Stimulated activated CD4-positive, alpha-beta T cell treated with anti-CD3 and anti-CD28 coated beads, Interleukin-1b, Interleukin-23, amount 100 ng/mL, for 1 hour (primary cell): ENCODE results near the gene RNASEH1.
"Not testable (repeated sequence)": the region's sequence is repeated elsewhere in the genome, so short reads cannot be mapped to it uniquely, and the experiment has no call there.

ENCODE experiments used
- DNase-seq, 2 donors: peaks; one replicate each; pipeline ENCODE4 v3.0.0-alpha.2; 2020; ENCODE audit warnings: low read depth in 2 of 2

The RNASEH1 gene

DNA sequence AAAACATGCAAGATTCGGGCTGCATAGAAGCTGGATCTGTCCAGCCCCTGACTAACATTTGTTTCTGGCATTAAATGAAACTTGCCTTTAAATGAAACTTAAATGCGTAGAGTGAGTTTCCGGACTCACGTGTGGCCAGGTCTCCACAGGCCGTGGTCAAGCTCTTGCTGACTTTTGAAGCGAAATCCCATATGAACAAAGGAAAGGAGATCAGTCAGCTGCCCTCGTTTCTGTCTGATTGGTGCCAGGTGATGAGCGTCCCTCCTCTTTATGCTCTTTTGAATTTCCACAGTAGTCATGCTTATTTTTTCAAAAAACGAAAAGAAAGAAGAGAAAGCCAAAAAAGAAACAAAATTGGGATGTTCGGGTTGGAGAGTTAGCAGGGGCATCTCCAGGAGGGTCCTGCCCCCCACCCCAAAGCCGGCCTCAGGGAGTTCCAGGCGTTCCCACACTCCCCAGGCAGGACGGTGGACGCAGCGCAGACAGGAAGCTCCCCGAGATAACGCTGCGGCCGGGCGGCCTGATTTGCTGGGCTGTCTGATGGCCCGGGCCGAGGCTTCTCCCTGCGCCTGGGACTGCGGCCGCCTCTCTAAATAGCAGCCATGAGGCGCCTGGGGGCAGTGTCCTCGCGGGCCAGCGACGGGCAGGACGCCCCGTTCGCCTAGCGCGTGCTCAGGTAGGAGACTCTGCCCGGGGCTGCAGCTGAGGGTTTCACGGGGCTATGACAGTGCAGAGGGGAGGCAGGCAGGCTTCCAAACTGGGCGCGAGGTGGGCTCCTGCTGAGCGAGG, 36.6 kb upstream of the RNASEH1 start, which contains the start of gene COLEC11:
TSS of gene COLEC11 (plus strand) at position 620 of the 789 bp plus-strand sequence. CDS start 9,229 bp downstream, outside the sequence.
- DNase-seq: no peak

DNA sequence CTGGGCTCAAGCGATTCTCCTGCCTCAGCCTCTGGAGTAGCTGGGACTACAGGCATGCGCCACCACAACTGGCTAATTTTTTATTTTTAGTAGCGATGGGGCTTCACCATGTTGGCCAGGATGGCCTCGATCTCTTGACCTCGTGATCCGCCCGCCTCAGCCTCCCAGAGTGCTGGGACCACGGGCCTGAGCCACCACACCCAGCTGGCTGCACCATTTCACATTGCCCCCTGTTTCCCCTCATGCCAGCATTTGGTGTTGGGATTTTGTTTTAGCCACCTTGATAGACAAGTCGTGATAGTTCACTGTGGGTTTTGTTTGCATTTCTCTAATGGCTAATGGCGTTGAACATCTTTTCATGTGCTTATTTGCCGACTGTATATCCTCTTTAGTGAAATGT, 31.0 kb upstream of the RNASEH1 start:
- no peak for DNase-seq

DNA sequence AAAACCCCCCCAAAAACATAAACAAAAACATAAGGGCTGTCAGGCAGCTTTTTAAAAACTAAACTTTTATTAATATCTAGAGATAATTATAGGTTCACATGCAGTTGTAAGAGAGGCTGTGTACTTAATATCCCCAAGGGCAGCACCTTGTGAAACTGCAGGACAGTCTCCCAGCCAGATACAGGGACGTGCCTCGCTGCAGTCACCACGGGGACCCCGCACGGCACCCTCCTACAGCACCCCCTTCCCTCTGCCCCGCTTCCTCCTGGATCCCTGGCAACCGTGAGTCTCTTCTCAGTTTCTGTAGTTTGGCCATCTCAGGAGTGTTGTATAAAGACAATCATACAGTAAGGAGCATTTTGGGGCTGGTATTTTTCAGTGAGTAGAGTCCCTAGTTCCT, 30.0 kb upstream of the RNASEH1 start:
- no peak for DNase-seq

DNA sequence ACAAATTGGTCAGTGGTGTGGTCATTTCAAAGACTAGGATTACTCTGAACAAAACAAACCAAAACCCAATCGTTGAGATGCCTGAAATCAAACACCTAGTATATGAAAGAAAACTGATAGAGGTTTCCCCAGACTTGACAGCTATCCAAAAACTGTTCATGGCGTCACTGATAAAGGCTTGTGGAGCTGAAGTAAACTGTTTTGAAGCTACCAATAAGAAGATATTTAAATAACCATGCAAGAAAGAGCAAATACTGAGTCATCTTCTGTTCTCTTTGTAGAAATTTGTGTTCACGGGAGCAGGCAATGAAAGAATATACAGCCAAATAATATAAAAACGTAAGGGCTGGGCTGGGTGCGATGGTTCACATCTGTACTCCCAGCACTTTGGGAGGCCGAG, 29.3 kb upstream of the RNASEH1 start:
- no peak for DNase-seq

DNA sequence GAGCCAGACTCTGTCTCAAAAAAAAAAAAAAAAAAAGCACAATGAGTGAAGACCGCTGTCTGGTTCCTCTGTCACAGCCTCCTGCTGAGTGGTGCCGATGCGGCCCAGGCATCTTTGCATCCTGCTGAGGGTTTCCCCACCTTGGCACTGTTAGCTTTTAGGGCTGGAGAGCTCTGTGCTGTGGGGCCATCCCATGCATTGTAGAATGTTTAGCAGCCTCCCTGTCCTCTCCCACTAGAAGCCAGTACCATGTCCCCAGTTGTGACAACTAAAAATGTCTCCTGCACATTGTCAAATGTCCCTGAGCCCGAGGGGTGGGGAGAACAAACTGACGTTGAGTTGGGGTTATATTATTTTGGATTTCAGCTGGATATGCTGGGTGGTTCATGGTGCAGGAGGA, 28.9 kb upstream of the RNASEH1 start:
- no peak for DNase-seq

DNA sequence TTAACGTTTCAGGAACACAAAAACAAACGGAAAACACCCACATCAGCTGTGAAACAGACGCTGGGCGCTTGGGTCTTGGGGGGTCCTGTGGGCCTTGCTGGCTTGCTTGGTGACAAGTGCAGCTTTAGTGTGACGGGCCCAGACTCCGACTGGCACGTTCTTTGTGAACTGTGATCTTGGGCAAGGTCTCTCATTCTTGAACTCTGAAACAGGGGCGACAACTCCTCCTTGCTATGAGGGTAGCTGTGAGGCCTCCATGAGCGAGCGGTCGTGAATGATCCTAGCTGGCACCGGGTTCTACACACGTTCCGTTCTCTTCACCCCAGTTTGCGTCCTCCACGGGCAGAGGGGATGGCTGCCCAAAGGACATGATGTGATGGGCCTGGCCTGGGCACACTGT, 28.1 kb upstream of the RNASEH1 start:
- no peak for DNase-seq

DNA sequence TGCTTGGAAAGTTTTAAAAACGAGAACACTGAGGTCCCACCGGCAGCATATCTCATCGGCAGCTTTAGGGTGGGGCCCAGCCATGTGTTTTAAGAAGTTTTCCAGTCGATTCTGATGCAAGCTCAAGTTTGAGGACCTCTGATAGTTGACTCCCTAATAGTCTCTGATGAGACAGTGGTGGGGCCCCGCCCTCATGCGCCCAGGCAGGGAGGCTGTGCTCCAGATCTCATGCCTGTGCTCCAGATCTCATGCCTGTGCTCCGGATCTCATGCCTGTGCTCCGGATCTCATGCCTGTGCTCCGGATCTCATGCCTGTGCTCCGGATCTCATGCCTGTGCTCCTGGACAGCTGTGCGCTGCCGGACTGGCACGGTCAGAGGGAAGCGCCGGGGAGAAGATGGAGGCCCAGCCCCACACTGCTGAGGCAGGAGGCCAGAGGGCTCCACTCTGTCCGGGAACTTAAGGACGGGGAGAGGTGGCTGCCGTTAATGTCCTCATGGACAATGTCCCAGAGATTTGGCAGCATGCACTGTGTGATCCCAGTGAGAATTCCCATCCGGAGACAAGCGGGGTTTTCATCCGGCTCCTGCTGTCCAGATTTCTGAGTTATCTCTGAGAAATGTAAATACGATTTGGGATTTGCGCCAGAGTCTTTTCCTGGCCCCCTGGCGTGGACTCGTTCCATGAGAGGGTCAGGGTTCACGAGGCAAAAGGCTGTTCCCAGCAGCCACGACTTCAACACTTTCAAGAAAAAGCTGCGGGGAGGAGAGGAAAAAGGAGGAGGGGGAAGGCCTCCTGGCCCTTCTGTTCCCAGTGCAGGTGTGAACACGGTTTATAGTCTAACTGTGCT, 27.4 kb upstream of the RNASEH1 start:
- DNase-seq: no peak

DNA sequence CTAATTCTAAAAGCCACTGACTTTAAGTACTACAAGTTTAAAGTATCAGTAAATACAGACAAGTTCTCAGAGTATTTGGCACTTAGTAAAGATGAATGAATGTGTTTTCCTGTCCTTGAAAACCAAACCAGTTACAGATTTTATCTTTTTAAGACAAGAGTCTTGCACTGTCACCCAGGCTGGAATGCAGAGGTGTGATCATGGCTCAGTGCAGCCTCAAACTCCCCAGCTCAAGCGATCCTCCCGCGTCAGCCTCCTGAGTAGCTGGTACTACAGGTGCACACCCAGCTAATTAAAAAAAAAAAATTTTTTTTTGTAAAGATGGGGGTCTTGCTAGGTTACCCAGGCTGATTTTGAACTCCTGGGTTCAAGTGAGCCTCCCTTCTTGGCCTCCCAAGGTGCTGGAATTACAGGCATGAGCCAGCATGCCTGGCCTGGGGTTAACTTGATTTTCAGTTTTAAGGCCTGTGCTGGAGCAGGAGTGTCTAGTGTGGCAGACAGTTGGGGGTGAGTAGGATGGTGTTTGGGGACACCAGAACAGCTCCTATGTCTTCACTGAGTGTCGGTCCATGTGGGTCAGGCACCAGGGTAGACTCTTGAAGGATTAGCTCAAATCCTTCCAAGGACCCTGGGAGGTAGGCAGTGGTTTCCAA, 26.6 kb upstream of the RNASEH1 start:
- no peak for DNase-seq

DNA sequence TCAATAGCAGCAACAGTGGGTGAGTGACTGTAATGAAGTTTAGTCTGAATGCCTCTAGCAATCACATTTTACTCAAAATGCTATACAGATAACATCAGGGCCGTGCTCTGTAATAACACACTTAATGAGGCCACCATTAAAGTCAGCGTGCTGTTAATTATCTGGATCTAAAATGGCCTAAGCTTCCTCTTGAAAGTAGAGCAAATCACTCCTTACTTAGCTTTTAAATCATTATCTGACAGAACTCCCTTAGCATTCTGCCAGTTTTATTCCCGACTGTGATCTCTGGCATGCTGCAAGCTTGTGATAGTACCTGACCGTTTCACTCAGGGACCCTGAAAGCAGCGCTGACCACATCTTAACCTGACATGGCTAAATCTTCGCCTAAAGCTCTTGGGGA, 25.9 kb upstream of the RNASEH1 start:
- no peak for DNase-seq

DNA sequence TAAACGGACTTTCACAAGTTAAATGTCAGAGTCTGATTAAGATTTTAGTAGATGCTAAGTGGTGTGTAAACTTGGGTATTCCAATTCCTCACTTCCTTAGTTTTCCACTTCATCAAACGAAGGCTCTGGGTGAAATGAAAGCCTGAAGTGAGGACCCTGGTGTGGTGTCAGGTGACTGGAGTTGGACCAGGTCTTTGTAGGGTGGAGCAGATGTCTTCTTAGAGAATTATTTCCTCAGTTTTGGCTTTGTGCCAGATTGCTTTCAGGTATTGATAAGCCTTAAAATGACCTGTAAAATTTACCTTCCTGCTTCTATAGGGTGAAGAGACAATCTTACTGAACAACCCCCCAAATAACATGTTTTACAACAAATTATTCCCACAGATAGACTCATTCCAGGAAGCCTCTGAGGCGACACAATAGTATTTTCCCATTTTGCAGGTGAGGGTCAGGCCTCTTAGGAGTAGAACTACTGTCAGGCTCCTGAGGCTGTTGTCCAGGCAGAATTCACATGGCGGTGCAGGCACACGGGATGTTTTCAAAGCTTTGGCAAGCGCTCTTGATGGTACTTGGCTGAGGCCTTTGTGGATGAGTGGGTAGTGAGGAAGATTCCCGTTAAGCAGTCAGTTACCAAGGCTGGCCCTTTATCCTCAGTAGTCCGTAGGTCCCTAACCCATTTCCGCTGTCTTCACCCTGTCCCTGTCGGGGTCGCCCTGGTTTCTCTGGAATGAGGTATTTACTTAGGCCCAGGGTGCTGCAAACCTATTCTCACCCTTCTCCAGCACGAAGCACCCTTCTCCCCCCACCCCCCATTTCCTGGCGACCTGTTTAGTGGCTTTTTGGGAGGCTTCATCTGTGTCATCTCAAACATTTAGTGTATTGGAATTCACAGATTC, 23.5 kb upstream of the RNASEH1 start:
- no peak for DNase-seq

DNA sequence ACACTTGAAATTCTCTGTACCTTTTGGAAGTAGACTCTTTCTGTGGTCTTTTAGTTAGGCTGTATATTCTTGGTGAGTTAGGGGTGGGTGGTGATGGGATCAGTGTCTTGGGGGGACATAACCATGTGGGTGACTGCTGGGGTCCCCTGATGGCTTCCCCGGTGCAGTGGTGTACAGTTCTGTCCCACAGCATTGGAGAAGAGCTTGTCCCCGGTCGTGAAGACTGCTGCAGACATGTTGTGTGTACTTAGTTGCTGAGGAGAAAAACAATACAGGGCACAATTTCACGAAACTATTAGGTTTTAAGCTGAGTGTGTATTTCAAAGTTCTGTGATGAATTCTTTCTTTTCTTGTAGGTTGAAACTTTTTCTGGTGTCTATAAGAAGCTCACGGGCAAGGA, 22.3 kb upstream of the RNASEH1 start:
- no peak for DNase-seq

DNA sequence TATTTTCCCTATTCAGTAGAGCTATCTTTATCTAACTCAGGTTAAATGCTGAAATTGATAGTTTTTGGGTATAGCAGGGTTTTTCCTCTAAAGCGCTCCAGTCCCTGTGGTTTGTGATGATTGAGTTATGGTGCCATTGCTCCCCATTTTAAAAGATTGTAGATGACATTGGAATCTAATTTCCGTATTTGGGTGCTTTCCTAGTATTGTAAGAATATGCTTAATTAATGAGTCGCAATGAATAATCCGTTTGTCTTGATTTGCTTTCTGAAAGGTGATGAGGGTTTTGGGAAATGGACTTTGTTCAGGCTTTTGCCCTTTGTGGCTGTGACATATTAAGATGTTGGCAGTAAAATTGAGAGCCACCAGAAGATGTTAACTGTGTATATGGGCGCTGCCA, 20.9 kb upstream of the RNASEH1 start:
- DNase-seq: no peak

DNA sequence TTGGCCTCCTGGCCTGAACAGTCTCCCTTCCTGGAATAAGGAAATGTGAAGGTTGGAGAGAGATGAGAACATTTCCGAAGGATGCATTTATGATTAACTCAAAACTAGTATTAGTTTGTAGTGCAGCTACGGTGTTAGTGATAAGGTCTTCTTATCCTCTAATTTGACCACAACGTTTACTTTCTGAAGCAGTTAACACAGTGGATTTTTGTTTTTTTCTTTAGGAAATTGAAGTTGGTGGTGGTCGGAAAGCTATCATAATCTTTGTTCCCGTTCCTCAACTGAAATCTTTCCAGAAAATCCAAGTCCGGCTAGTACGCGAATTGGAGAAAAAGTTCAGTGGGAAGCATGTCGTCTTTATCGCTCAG, 18.1 kb upstream of the RNASEH1 start:
- not testable (repeated sequence) for DNase-seq

DNA sequence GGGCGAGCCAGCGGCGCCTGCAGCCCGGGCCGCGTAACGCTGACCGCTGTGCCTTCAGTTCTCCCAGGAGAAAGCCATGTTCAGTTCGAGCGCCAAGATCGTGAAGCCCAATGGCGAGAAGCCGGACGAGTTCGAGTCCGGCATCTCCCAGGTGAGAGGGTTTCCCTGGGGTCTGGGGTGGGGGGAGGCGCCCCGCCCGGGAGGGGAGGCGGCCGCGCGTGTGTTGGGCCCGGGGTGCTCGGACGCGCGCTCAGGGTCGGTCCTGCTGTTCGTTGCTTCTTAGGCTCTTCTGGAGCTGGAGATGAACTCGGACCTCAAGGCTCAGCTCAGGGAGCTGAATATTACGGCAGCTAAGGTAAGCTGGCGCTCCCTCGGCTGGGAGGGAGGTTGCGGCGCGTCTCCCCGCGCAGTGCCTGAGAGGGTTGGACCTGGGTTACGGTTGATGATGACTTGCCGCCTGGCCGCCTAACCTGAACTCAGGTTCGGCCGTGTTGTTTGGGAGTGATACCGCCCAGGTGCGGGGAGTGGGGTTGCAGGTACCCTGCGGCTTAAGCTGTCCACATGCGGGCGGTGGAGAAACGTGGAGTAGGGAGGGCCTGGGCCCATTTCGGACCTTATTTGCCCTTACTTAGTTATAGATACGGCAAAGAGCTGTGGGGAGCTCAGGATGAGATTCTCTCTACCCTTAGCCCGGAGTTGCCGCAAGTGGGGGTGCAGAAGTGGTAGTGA, 17.6 kb upstream of the RNASEH1 start:
- no peak for DNase-seq

DNA sequence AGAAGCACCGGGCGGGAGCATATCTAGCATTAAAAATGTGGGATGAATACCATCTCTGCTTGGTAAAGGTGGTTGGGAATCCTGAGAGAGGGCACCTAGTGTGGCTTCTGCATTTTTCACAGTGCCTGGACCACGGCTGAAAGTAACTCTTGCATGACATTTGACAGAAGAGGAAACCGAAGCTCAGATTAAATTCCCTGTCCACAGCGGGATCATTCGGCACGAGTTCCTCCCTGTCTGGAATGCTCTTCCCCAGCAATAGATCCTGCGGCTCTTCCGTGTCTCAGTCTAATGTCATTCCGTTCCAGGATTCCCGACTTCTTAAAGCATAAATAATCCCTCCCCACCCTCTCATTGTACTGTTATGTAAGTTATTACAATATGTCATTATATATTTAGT, 16.0 kb upstream of the RNASEH1 start:
- DNase-seq: no peak

DNA sequence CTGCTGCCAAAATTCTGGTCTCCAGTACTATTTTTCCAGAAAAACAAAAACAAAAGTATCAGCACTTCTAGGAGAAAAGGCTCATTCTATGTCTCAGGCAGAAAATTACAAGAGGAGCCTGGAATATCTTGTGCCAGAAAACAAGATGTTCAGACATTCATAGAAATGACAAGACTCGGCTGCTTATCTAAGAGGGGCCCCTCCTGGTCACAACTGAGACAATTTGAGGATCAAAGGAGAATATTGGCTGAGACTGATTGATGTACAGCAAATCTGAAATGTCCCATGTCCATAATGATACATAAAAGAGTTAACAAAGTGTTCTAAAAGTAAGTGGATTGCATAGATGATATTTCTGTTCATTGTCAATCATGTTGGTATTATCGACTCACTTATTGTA, 14.5 kb upstream of the RNASEH1 start:
- DNase-seq: no peak

DNA sequence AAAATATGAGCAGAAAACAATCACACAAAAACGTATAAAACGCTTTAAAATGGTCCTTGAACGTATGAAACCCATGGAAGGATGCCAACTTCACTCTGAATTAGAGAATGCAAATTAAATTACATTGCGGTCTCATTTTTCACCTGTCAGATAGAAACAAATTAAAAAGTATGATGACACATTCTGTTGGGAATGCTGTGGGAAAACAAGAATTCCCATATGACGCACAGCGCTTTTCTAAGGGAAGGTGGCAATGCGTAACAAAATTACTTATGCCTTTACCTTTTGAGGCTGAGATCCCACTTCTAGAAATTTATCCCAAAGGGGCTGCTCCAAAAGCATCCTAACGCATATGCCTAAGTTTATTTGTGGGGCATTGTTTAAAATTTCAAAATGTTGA, 13.2 kb upstream of the RNASEH1 start:
- DNase-seq: no peak

DNA sequence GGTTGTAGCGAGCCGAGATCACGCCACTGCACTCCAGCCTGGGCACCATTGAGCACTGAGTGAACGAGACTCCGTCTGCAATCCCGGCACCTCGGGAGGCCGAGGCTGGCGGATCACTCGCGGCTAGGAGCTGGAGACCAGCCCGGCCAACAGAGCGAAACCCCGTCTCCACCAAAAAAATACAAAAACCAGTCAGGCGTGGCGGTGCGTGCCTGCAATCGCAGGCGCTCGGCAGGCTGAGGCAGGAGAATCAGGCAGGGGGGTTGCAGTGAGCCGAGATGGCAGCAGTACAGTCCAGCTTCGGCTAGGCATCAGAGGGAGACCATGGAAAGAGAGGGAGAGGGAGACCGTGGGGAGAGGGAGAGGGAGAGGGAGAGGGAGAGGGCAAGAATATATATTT, 11.5 kb upstream of the RNASEH1 start:
- not testable (repeated sequence) for DNase-seq

DNA sequence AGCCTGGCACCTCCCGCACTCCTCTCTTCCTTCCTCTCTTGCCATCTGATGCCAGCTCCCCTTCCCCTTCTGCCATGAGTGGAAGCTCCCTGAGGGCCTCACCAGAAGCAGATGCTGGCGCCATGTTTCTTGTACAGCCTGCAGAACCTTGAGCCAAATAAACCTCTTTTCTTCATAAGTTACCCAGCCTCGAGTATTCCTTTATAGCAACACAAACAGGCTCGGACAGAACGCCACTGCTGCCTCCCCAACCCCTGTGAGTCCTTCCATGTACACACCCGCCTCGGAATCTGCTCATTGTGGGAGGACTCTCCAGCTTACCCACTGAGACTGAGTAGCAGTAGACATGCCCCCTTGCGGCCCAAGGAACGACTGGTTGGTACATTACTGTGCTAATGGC, 8.7 kb upstream of the RNASEH1 start:
- no peak for DNase-seq

DNA sequence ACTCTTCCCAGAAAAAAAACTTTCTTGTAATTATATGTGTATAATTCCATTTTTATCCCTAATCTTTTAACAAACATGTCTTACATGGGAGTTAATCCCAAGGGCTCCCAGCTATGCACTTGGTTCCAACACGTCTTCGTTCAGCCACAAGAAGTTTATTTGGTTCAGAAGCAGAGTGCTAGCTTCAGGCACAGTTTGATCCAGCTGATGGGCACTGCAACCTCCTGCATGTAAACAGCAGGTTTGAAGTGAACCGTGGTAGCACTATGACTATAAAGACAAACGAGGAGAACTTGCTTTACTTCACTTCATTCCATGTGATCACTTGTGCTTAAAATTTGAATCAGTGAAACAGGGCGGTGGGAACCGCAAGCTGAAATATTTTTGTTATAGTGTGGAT, 7.0 kb upstream of the RNASEH1 start:
- no peak for DNase-seq

DNA sequence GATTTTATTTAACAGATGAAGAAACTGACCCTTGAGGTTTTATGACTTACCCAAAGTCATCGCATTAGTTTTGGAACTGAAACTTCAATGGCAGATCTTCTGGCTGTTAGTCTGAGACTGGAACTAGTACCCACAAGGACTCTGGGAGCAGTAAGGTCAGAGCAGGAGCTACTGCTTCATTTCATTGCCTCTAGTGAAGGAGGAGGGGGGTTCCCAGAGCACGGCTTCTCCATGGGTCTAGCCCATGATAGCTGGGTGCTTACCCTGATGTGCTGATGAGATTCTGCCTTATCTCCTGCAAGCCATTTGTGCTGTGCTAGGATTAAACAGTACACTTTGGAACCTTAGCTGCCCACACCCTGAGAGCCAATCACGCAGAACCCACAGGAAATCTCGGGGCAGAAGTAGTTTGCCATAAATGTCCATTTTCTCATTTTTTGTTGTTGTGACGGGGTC, 5.4 kb upstream of the RNASEH1 start:
- DNase-seq: no peak
